Measurements from ENCODE around the gene MYRIP.

Gene MYRIP

DNA sequence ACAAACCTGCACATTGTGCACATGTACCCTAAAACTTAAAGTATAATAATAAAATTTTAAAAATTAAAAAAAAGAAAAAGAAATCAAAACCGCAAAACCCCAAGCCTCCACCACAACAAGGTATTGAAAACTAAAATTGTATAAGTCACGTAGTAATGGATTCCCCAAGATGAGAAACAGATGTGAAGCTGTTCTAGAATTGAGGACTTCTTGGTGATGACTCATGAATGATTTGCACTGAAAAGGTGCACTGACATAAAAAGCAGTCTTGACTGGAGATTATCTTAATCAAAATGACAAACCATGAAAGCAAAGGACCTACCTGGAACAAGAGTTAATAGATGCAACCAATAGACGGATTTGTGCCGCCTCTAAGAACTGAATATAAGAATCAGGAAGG lies 225.8 kb downstream of the MYRIP start:
- no peak overlapping the region for H3K27ac ChIP-seq
- TF ChIP-seq, protein P1, sequence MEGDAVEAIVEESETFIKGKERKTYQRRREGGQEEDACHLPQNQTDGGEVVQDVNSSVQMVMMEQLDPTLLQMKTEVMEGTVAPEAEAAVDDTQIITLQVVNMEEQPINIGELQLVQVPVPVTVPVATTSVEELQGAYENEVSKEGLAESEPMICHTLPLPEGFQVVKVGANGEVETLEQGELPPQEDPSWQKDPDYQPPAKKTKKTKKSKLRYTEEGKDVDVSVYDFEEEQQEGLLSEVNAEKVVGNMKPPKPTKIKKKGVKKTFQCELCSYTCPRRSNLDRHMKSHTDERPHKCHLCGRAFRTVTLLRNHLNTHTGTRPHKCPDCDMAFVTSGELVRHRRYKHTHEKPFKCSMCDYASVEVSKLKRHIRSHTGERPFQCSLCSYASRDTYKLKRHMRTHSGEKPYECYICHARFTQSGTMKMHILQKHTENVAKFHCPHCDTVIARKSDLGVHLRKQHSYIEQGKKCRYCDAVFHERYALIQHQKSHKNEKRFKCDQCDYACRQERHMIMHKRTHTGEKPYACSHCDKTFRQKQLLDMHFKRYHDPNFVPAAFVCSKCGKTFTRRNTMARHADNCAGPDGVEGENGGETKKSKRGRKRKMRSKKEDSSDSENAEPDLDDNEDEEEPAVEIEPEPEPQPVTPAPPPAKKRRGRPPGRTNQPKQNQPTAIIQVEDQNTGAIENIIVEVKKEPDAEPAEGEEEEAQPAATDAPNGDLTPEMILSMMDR (IDR thresholded peaks at IDR 0.05; ENCODE audit: low read depth, low read length, missing control alignments): no peak
- no peaks in the 10 kb centered on the region for H3K27me3 ChIP-seq (replicated peaks)
- no peaks in the 10 kb centered on the region for H3K36me3 ChIP-seq (replicated peaks)
- H3K4me3 ChIP-seq (ENCODE audit: low read depth, low read length): no peak overlapping the region
- in situ Hi-C loops (cut with HindIII; ENCODE audit: low pct_ligation_motif_present, low sequenced_read_pairs): no loop called here
- no peak for DNase-seq

DNA sequence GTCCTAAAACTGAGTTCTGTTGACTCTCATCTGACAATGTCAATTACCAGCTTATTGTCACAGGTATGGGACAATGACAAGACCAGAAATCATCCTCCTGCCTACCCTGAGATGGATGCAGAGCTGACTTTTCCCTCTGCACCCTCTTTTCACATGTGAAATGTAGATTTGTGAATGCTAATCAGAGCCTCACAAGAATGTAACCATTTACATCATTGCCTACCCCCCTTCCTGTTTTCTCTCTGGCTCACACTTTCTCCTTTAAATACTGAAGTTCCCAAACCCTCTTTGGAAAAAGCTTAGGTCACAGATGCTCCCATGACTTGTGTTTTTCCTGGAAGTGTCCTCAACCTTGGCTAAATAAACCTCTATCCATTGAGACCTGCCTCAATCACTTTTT lies 228.2 kb downstream of the MYRIP start:
- Histone ChIP-seq H3K27ac (no peak overlapping the region), H3K4me3 (ENCODE audit: low read depth, low read length) (no peak overlapping the region), H3K27me3 (replicated peaks) (no peaks in the 10 kb centered on the region), H3K36me3 (replicated peaks) (no peaks in the 10 kb centered on the region)
- DNase-seq: no peak
- in situ Hi-C loops (cut with HindIII; ENCODE audit: low pct_ligation_motif_present, low sequenced_read_pairs): no loop called here
- TF ChIP-seq, protein P1 (IDR thresholded peaks at IDR 0.05; ENCODE audit: low read depth, low read length, missing control alignments): no peak

DNA sequence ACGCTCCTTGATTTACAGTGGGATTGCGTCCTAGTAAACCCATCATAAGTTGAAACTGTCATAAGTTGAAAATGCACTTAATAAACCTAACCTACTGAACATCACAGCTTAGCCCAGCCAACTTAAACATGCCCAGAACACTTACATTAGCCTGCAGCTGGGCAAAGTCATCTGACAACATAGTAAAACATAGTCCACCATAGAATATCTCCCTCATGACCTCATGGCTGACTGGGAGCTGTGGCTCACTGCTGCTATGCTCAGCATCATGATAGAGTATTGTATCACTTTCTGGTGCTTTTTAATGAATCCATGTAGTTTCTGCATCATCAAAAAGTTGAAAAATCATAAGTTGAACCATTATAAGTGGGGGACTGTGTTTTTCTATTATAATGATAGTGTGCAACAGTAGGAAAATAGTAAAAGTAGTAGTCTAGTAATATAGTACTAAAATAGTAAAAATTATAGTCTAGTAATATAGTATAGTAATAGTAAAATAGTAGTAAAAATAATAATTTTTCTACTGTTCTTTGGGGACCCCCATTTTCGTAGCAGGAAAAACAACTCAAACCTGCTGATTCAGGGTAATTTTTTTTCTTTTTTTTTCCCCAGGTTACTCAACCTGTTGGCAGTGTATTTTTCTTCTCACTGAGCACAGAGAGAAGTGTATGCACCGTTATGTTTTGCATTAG lies 233.5 kb downstream of the MYRIP start:
- TF ChIP-seq, protein P1 (IDR thresholded peaks at IDR 0.05; ENCODE audit: low read depth, low read length, missing control alignments): no peak
- no peak overlapping the region for H3K4me3 ChIP-seq (ENCODE audit: low read depth, low read length)
- H3K36me3 ChIP-seq (replicated peaks): no peaks in the 10 kb centered on the region
- H3K27me3 ChIP-seq (replicated peaks): no peaks in the 10 kb centered on the region
- no peak for DNase-seq
- H3K27ac ChIP-seq: no peak overlapping the region
- in situ Hi-C loops (cut with HindIII; ENCODE audit: low pct_ligation_motif_present, low sequenced_read_pairs): no loop called here

DNA sequence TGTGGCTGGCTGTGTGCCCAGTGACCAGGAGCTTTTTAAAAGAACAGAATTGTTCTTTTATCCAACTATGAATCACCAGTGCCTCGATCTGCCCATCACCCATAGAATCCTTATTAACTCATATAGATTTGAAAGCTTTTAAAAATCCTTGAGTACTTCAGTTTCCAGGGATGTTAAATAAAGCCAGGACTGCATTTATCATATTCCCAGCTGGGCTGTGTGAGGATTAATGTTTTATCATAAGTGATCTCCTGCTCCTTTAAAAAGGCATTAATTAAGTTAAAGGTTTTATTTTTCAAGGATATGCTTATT lies 234.0 kb downstream of the MYRIP start:
- TF ChIP-seq, protein P1 (IDR thresholded peaks at IDR 0.05; ENCODE audit: low read depth, low read length, missing control alignments): no peak
- Histone ChIP-seq H3K27ac (no peak overlapping the region), H3K36me3 (replicated peaks) (no peaks in the 10 kb centered on the region), H3K4me3 (ENCODE audit: low read depth, low read length) (no peak overlapping the region), H3K27me3 (replicated peaks) (no peaks in the 10 kb centered on the region)
- peak; percentile 29 for DNase-seq
- in situ Hi-C loops (cut with HindIII; ENCODE audit: low pct_ligation_motif_present, low sequenced_read_pairs): no loop called here

DNA sequence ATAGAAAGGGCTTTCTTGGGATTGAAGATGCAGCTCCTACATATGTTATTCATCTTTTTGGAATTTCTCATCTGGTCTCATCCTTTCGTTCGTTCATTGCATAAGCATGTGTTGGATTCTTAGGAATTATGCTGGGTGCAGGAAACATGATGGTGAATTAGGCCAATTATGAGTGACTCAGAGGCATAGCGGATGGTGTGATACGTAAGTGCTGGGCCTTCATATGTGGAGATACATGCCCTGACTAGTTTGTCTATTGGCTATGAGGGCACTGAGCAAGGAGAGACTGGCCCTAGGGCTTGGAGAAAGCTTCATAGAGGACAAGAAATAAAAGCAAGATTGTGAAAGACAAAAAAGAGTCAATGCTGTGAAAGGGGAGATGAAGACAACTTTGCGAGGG lies 235.1 kb downstream of the MYRIP start:
- in situ Hi-C loops (cut with HindIII; ENCODE audit: low pct_ligation_motif_present, low sequenced_read_pairs): no loop called here
- no peak overlapping the region for H3K27ac ChIP-seq
- TF ChIP-seq, protein P1 (IDR thresholded peaks at IDR 0.05; ENCODE audit: low read depth, low read length, missing control alignments): no peak
- H3K27me3 ChIP-seq (replicated peaks): no peaks in the 10 kb centered on the region
- no peak overlapping the region for H3K4me3 ChIP-seq (ENCODE audit: low read depth, low read length)
- H3K36me3 ChIP-seq (replicated peaks): no peaks in the 10 kb centered on the region
- DNase-seq: peak; percentile 12

DNA sequence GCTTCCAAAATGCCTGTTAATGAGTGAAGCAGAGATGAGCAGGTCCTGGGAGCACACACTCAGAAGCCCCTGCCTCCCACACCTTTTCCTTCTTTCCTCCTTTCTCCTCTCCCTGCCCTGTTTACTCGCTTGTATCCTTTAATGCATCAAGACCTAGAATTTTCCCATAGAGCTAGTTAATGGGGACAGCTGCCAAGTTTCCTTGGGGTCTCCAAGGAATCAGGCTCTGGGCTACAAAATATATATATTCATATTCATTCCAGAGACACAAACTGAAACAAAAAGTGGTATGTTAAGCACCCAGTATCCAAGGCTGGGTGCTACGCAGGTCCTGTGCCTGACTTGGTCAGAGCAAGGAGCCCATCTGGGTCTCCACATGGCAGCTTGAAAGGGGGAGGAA lies 235.6 kb downstream of the MYRIP start:
- H3K36me3 ChIP-seq (replicated peaks): no peaks in the 10 kb centered on the region
- in situ Hi-C loops (cut with HindIII; ENCODE audit: low pct_ligation_motif_present, low sequenced_read_pairs): no loop called here
- no peaks in the 10 kb centered on the region for H3K27me3 ChIP-seq (replicated peaks)
- no peak for DNase-seq
- TF ChIP-seq, protein P1 (IDR thresholded peaks at IDR 0.05; ENCODE audit: low read depth, low read length, missing control alignments): no peak
- H3K27ac ChIP-seq: no peak overlapping the region
- no peak overlapping the region for H3K4me3 ChIP-seq (ENCODE audit: low read depth, low read length)

Data from brain microvascular endothelial cell (primary cell).